ENCODE measurements around the gene C9orf153. TPM values are rescaled to one million over a fixed set of nuclear protein-coding genes. Genes with fewer than 3 reads are reported as not detected.

Gene C9orf153
- total RNA-seq, 1 experiment from 2014 or later: not detected

DNA sequence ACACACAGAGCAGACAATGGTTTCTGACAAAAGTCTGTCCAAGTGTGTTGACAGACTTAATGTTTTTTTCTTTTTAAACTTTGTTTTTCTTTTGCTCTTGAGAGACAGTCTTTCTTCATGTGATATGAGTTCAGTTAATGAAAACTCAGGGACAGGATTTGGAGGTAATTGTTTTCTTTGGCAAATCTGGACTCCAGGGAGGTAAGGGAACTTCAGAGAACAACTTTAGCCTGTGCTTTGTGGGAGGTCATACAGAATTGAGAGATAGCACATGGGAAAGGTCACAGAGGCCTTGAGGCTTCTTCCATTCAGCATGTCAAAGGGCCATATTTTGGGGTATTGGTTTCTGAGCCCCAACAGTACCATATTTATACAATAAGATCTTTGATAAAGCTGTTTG is 9.3 kb downstream of the C9orf153 start:
- no peak overlapping the region for H3K27ac ChIP-seq (ENCODE audit: low read depth, low read length)
- ATAC-seq (no peak), DNase-seq (ENCODE audit: low read depth, low spot score) (no peak)
- intact Hi-C loops (cut with micrococcal nuclease): no loop called here
- no peak overlapping the region for H2AFZ ChIP-seq (ENCODE audit: low read depth, low read length, poor library complexity, severe bottlenecking)
- no peaks in the 10 kb centered on the region for H3K9me2 ChIP-seq (ENCODE audit: insufficient read depth)
- H3K79me2 ChIP-seq (ENCODE audit: insufficient read depth, low read length): no peaks in the 10 kb centered on the region
- ChIA-PET POLR2A (no interaction called here), RAD21 (ENCODE audit: low non-redundant PET in 1 of 2, low total read pairs in 2 of 2, uncharacterized antibody in 2 of 2, unreplicated experiment in 2 of 2) (no interaction called here), CTCF (no interaction called here)
- H3K27me3 ChIP-seq (ENCODE audit: insufficient read depth, low read length): no peaks in the 10 kb centered on the region
- no peak overlapping the region for H3K9ac ChIP-seq (ENCODE audit: low read length)
- no peak overlapping the region for H3K4me2 ChIP-seq (ENCODE audit: low read length)
- H4K20me1 ChIP-seq (ENCODE audit: insufficient read depth): no peaks in the 10 kb centered on the region
- no peak overlapping the region for H3K4me3 ChIP-seq (replicated peaks in 1 of 2; ENCODE audit: low read depth in 1 of 2, low read length in 2 of 2)
- no peak for TF ChIP-seq FOSL1 (IDR thresholded peaks at IDR 0.05; ENCODE audit: low read depth)
- TF ChIP-seq RAD21 (IDR thresholded peaks at IDR 0.05; ENCODE audit: low read depth): no peak
- TF ChIP-seq SRF (IDR thresholded peaks at IDR 0.05; ENCODE audit: low read depth): no peak
- TF ChIP-seq, protein P1, sequence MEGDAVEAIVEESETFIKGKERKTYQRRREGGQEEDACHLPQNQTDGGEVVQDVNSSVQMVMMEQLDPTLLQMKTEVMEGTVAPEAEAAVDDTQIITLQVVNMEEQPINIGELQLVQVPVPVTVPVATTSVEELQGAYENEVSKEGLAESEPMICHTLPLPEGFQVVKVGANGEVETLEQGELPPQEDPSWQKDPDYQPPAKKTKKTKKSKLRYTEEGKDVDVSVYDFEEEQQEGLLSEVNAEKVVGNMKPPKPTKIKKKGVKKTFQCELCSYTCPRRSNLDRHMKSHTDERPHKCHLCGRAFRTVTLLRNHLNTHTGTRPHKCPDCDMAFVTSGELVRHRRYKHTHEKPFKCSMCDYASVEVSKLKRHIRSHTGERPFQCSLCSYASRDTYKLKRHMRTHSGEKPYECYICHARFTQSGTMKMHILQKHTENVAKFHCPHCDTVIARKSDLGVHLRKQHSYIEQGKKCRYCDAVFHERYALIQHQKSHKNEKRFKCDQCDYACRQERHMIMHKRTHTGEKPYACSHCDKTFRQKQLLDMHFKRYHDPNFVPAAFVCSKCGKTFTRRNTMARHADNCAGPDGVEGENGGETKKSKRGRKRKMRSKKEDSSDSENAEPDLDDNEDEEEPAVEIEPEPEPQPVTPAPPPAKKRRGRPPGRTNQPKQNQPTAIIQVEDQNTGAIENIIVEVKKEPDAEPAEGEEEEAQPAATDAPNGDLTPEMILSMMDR (IDR thresholded peaks at IDR 0.05 in 2 of 3, conservative IDR thresholded peaks at IDR 0.05 in 1 of 3; ENCODE audit: borderline replicate concordance in 1 of 3, insufficient read depth in 1 of 3, low read depth in 2 of 3, low read length in 2 of 3): no peak
- TF ChIP-seq POLR2AphosphoS5 (IDR thresholded peaks at IDR 0.05; ENCODE audit: low read depth, low read length): no peak
- no peak for TF ChIP-seq CBX3 (IDR thresholded peaks at IDR 0.05; ENCODE audit: low read depth)
- TF ChIP-seq YY1 (IDR thresholded peaks at IDR 0.05; ENCODE audit: extremely low read depth, insufficient replicate concordance, low read depth, low read length): no peak
- no peak for TF ChIP-seq POLR2A (IDR thresholded peaks at IDR 0.05; ENCODE audit: borderline replicate concordance, extremely low read depth, insufficient read depth, insufficient read length)
- no peak for TF ChIP-seq EZH2 (IDR thresholded peaks at IDR 0.05)
- TF ChIP-seq SIN3A (IDR thresholded peaks at IDR 0.05; ENCODE audit: low read depth): no peak
- TF ChIP-seq, protein P2, sequence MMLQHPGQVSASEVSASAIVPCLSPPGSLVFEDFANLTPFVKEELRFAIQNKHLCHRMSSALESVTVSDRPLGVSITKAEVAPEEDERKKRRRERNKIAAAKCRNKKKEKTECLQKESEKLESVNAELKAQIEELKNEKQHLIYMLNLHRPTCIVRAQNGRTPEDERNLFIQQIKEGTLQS (IDR thresholded peaks at IDR 0.05): no peak
- TF ChIP-seq TCF7L2 (IDR thresholded peaks at IDR 0.05; ENCODE audit: borderline replicate concordance, extremely low read depth, insufficient read depth, insufficient read length): no peak
- TF ChIP-seq, protein P3, sequence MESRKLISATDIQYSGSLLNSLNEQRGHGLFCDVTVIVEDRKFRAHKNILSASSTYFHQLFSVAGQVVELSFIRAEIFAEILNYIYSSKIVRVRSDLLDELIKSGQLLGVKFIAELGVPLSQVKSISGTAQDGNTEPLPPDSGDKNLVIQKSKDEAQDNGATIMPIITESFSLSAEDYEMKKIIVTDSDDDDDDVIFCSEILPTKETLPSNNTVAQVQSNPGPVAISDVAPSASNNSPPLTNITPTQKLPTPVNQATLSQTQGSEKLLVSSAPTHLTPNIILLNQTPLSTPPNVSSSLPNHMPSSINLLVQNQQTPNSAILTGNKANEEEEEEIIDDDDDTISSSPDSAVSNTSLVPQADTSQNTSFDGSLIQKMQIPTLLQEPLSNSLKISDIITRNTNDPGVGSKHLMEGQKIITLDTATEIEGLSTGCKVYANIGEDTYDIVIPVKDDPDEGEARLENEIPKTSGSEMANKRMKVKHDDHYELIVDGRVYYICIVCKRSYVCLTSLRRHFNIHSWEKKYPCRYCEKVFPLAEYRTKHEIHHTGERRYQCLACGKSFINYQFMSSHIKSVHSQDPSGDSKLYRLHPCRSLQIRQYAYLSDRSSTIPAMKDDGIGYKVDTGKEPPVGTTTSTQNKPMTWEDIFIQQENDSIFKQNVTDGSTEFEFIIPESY (IDR thresholded peaks at IDR 0.05; ENCODE audit: extremely low read depth, insufficient replicate concordance, low read length): no peak
- TF ChIP-seq, protein P4, sequence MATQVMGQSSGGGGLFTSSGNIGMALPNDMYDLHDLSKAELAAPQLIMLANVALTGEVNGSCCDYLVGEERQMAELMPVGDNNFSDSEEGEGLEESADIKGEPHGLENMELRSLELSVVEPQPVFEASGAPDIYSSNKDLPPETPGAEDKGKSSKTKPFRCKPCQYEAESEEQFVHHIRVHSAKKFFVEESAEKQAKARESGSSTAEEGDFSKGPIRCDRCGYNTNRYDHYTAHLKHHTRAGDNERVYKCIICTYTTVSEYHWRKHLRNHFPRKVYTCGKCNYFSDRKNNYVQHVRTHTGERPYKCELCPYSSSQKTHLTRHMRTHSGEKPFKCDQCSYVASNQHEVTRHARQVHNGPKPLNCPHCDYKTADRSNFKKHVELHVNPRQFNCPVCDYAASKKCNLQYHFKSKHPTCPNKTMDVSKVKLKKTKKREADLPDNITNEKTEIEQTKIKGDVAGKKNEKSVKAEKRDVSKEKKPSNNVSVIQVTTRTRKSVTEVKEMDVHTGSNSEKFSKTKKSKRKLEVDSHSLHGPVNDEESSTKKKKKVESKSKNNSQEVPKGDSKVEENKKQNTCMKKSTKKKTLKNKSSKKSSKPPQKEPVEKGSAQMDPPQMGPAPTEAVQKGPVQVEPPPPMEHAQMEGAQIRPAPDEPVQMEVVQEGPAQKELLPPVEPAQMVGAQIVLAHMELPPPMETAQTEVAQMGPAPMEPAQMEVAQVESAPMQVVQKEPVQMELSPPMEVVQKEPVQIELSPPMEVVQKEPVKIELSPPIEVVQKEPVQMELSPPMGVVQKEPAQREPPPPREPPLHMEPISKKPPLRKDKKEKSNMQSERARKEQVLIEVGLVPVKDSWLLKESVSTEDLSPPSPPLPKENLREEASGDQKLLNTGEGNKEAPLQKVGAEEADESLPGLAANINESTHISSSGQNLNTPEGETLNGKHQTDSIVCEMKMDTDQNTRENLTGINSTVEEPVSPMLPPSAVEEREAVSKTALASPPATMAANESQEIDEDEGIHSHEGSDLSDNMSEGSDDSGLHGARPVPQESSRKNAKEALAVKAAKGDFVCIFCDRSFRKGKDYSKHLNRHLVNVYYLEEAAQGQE (IDR thresholded peaks at IDR 0.05; ENCODE audit: low read depth): no peak
- TF ChIP-seq JUND (IDR thresholded peaks at IDR 0.05): no peak
- BruUV-seq (replicated peaks): no TSS peak
- H3K9me3 ChIP-seq (ENCODE audit: control insufficient read depth in 1 of 2, insufficient read depth in 1 of 2, low read depth in 1 of 2, low read length in 2 of 2): no peaks in the 10 kb centered on the region
- no peaks in the 10 kb centered on the region for H3K4me1 ChIP-seq (ENCODE audit: control insufficient read depth in 1 of 2, insufficient read depth in 2 of 2, low read length in 2 of 2)
- no peaks in the 10 kb centered on the region for H3K36me3 ChIP-seq (ENCODE audit: control insufficient read depth in 1 of 2, insufficient read depth in 2 of 2, low read length in 2 of 2)

Data from HCT116 (cell line).